CD4-positive, alpha-beta T cell treated with Interleukin-21 for 1 hour (primary cell): ENCODE data around the gene OBP2A.

Experiments
- DNase-seq: peaks from one replicate; pipeline ENCODE4 v3.0.0-alpha.2; 2020

Gene OBP2A

DNA sequence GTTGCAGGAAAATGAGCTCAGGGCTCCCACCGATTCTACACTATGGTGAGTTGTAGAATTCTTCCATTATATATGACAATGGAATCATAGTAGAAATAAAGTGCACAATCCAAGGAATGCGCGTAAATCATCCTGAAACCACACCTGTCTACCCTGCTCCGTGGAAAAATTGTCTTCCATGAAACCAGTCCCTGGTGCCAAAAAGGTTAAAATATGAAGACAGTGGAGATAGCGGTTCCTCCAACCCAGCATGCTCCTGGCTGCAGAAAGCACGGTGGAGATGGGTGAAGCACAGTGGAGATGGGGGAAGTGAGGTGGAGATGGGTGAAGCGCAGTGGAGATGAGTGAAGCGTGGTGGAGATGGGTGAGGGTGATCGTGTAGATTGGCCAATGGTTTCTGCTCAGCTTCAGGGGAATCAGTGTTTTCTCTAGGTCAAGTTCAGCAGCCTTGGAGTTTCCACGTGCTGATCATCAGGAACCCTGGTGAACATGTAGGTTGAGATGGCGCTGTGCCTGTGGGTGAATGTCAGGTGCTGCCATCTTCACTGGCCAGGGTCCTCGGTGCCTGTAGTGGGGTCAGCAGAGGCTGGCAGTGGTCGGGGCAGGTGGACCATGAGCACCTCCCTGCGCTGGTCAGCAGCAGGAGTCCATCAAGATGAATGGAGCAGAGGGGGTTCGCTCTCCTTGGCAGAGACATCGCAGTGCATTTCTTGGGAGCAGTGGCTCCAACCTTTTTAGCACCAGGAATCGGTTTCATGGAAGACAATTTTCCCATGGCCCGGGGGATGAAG lies 35.9 kb downstream of the OBP2A start:
- DNase-seq = no peak

DNA sequence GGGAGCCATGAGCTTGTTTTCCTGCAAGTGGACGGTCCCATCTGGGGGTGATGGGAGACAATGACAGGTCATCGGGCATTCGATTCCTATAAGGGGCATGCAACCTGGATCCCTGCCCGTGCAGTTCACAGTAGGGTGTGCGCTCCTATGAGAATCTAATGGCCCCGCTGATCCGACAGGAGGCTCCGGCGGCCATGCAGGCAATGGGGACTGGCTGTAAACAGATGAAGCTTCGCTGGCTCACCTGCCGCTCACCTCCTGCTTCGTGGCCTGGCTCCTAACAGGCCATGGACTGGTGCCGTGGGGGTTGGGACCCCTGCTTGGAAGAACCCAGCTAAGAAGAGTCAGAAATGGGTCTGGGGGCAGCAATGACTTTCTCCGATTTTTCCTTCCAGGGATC lies 36.6 kb downstream of the OBP2A start:
- no peak for DNase-seq

DNA sequence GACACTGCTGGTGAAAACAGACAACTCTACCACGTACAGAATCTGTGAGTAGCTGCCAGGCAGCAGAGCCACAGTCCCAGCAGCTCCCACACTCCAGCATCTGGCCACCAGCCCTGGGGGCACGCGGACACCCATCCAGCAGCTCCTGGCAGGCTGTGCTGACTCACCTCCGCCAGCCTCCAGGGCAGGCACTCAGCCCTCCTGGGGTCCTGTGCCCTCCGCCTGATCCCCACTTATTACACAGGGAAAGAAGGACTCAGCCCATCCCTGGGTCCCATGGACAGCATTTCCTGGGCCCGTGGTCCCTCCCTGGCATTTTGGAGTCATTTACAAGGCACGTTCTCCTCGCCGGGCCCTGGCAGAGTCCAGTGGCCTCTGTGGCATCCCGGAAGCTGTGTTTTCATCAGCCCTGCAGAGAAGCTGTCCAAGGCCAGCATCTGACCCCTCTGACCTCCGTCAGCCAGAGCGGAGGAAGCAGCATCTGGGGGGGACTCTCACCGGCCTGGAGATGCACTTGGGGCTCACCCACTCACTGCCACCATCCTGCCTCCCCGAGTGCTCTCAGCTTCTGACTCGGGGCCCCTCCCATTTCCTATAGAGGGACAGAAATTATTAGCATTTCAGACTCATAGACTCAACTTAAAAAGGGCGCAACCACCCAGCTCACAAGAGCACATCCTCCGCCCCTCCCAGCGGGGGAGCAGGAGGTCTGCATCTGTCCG lies 37.2 kb downstream of the OBP2A start:
- DNase-seq = no peak

DNA sequence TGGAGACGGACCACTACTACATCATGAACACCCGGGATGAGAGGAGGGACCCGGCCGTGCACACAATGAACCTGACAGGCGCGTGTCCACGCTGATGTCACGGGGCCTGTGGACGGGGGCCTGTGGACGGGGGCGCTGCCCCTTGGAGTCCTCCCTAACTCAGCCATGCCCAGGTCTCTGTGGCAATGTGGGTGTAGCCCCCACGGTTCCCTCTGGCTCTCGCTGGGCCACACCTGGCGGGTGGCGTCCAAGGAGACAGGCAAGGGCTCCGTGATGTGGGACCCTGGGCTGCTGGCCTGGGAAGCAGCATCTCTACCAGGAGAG lies 37.7 kb downstream of the OBP2A start:
- no peak for DNase-seq

DNA sequence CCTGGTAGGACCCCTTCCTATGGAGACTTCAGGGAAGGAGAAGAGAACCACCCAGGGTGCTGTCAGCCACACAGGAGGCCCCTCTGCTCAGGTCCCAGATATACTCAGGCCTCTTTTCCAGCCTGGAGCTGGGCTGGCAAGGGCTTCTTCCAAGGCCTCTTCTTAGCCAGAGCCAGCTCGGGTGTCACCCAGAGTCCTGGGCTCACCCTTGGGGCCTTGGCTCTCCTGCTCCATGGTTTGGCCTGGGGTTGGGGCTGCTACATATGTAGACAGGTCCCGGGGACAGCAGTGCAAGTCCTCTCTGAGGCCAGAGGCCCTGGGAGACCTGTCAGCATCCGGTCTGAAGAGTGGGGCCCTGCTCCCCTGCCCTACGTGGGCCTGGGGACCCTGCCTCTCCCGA lies 38.4 kb downstream of the OBP2A start:
- DNase-seq = no peak

DNA sequence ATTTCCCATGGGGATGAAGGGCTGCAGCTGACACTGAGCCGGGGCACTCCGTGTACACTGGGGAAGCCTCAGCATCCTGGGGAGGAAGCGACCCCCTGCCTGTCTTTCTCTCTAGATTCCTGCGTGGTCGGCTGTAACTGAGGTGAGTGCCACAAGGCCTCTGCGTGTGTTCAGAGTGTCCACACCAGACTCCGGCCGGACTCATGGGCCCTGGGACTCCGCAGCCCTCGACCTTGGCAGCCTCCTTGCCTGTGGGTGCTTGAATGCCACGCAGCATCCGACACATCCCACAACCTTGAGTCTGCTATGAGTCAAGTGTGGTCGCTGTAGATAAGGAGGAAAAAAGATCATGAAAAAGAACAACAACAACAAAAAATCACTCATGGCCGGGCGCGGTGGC lies 39.0 kb downstream of the OBP2A start:
- DNase-seq = no peak

DNA sequence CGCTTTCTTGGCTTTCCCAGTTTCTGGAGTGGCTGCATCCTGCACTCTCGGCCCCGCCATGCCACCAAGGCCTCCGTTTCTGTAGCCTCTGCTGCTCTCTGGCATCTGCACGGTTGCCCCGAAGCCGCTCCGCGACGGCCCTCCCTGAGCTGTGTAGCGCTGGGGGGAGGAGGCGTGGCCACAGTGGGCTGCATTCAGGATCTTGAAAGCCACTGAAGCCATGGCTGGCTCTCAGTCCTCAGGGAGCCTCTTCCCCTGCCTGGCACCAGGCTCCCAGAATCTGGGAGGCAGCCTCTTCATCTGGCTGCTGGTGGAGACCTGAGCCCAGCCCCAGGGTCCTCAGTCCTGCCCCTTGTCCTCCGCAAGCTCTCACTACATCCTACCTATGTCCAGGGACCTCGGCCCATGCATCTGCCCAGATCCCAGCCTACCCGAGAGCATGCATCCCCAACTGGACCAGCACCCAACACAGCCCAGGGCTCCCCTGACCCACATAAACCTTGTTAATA lies 40.7 kb downstream of the OBP2A start:
- no peak for DNase-seq

DNA sequence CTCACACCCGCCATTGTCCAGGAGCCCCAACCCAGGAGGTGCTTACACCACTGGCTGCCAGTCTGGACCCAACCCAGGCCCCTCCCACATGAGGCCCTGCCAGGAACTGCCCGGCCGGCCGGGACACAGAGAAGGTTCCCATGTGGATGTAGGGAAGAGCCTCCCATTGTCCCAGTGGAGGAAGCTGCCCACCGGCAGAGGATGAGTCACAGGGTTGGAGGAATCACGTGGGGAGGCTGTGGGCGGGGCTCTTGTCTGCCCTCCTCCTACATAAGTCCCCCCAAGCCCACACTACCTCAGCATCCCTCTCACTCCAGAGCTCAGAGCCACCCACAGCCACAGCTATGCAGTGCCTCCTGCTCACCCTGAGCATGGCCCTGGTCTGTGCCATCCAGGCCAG lies 41.7 kb downstream of the OBP2A start:
- no peak for DNase-seq

DNA sequence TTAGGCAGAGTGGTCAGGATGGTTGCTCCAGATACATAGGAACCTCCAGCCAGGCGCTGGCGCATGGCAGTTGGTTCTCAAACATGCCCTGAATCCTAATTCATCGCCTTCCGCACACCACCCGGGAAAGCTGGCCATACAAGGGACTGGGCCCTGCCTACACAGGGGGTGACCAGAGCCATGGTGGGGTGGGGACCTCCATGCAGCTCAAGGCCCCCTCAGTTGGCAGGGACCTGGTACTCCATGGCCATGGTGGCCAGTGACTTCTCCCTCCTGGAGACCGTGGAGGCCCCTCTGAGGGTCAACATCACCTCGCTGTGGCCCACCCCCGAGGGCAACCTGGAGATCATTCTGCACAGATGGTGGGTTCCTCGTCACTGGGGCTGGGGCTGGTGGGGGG lies 42.4 kb downstream of the OBP2A start:
- no peak for DNase-seq

DNA sequence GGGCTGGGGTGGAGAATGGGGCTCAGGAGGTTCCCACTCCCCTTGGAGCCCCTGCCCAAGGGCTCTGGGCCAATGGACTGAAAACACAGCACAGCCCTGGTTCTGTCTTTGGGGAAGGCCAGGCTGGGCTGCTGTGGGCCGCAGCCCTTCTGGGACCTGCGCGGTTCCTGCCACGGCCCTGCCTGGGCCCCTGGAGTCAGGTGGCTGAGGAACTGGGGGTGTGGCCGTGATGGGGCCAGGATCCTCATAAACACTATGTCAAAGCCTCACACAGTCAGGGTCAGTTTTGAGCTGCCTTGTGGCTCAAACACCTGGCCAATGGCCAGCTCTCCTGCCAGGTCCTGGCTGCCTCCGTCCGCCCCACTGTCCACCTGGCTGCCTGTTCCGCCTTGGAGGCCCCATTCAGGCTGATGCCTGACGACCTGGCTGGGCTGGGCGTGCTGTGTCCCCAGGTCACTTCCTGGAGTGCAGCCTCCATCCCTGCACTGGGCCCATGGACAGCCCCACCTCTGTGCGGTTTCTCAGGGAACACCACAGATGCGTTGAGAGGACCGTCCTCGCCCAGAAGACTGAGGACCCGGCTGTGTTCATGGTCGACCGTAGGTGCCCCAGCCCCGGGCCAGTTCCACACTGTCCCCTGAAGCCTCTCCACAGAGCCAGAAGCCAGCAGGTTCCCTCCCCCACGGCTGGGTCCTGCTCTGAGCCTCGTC lies 43.1 kb downstream of the OBP2A start:
- no peak for DNase-seq

DNA sequence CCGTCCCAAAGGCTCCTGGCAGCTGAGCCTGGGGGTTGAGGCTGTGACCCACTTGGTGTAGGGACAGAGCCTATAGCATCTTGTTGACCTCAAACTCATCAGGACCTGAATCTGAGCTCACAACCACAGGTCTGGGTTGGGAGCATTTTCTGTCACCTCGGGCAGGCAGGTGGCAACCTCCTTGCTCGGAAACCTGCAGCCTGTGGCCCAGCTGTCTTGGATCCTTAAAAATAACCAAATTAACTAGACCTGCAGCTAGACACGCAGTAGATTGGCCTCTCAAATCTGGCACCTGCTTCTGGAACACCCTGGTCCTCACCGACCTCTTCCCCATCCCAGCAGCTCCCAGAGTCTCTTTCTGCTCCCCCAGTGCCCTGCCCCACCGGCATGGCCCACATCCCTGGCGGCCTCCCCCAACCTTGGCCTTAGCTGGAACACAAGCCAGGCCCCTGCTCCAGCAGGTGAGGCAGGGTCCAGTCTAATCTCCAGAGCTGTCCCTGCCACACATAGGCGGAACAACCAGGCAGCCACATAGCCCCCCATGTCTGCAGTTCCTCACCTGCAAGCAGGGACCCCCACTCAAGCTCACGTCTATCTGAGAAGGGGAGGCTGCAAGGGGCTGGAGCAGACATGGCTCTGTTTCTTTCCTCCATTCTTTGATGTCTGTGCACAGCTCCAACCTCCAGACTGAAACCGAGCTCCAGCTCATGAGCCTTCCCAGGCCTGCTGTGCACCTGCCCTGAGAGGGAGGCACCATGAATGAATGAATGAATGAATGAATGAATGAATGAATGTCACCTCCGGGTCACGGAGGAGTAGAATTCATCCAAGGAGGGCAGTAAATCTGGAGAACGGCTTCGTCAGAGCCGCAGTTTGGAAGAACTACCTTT lies 43.9 kb downstream of the OBP2A start:
- DNase-seq = no peak

DNA sequence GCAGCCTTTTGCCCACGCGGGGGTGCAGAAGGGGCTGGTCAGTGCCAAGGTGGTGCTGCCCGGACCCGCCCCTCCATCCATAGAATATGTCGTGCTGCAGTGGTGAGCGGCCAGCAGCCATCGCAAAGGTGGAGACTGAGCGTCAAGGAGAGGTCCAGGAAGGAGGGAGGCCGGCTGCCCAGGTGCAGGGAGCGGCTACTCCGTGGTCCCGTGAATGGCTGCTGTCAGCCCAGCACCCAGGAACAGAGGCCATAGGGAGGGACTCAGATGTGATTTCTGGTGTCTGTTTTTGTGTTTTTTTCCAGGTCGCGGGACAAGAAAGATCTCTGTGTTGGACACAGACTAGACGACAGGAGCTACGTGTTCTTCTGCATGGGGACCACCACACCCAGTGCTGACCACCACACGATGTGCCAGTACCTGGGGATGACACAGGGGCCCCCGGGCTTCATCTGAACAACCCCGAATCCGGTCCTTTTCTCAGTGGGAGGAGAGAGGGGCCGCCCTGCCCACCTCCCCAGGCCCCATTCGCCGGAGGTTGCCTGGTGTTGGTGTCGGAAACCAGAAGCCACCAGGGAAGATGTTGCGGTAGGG lies 44.7 kb downstream of the OBP2A start:
- DNase-seq = no peak

DNA sequence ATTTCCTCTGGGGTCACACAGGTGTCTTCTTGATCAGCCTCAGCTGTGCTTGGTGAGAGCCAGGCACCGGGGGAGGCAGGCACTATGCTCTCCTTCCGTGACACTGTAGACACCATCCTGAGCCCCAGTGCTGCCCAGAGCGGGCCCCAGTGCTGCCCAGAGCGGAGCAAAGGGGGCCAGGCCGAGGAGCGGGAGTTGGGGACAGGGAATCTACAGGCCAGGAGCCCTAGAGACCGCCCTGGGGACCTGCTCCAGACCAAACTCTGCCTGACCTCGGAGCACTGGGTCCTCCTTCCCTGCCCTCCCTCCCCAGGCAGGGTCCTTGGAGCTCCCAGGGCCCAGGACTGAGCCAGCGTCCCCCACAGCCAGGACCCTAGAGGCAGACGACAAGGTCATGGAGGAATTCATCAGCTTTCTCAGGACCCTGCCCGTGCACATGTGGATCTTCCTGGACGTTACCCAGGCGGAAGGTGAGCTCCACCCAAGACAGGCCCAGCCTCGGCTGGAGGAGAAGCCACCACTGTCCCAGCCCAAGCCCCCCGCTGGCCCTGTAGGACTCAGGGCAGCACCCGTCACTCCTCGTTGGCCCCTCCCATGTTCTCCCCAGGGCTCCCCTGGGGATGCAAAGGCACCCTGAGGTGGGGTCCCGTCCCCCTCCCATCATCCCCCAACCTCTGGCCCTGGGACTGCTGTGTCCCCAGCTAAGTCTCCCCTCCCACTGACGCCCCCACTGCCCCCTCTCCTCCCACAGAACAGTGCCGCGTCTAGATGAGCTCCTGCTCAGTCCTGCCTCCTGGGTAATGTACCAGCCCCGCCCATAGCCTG lies 45.8 kb downstream of the OBP2A start:
- no peak for DNase-seq

DNA sequence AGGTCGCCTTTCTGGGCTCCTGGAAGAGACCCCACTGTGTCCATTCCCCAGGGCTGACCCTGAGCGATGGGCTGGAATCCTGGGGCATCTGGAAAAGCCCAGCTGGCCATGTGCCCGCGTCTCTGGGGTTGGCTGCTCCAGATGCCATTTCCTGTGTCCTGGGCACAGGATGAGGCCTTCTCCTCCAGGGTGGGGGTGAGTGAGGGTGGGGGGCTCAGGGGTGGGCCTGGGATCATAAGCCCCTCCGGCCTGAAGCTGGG lies 46.3 kb downstream of the OBP2A start:
- DNase-seq = no peak

DNA sequence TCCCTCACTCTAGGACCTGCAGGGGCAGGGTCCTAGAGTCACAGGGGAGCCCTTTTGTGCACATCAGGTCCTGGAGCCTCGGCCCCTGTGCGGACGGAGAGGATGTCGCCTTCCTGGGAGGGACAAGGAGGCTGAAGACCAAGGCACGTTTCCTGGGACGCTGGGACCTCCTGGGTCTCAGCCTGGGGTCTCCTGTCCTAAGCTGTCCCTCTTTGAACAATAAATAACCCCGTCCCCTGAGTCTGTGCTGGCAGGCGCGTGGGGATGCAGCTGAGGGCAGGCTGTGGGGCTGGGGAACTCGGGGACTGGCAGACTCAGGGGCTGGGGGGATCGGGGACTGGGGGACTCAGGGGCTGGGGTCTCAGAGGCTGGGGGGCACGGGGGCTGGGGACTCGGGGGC lies 46.7 kb downstream of the OBP2A start:
- no peak for DNase-seq

DNA sequence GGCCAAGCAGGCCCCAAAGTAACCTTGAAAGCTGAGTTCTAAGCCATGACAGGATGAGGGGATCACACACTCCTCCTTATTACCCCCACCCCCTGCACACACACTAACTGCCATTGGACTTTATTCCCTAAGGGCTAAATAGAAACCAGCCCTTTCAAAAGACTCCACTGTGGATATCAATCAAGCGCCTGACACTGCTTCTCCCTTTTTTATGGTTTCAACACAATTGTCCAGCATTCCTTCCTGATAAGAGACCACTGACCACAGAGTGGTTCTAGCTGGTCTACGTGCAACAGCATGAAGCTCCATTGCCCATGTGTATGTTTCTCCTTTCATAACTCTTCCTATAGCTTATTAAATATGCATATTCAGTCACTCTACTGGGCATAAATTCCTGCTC lies 50.3 kb downstream of the OBP2A start:
- DNase-seq = no peak
